Gastrocnemius medialis (tissue), 4 donors: Measurements from ENCODE around the gene MAMDC4. TPM values are rescaled to one million over a fixed set of nuclear protein-coding genes. Genes with fewer than 3 reads are reported as not detected.

Source experiments
- ATAC-seq, 2 donors: fragments of 150-250 bp; one replicate each; pipeline ENCODE4 v1.9.1; 2016
- DNase-seq, 2 donors: peaks; one replicate each; pipeline ENCODE4 v3.0.0-alpha.2; 2019
- H3K27ac ChIP-seq, 4 donors: fragments of 200-600 bp; sonication (generic); 1 replicate in 1 of 4; 2 replicates in 3 of 4; pipeline ENCODE4 v1.5.1; 2016 to 2018; ENCODE audit warnings: mild to moderate bottlenecking in 2 of 4, moderate library complexity in 1 of 4
- H3K27me3 ChIP-seq, 3 donors: fragments of 200-600 bp; sonication (generic) in 2 of 3; 1 replicate in 1 of 3; 2 replicates in 2 of 3; pipeline versions ENCODE4 v1.5.1 to v1.6.0; 2016 to 2019; ENCODE audit warnings: mild to moderate bottlenecking in 1 of 3, moderate library complexity in 1 of 3
- H3K36me3 ChIP-seq, 2 donors: fragments of 200-600 bp; sonication (generic) in 1 of 2; one replicate each; pipeline ENCODE4 v1.5.1; 2017 to 2018
- H3K4me1 ChIP-seq, 2 donors: fragments of 200-600 bp; sonication (generic) in 1 of 2; one replicate each; pipeline ENCODE4 v1.5.1; 2016 to 2017; ENCODE audit warnings: mild to moderate bottlenecking in 2 of 2
- H3K4me3 ChIP-seq, 4 donors: fragments of 200-600 bp; sonication (generic) in 3 of 4; 1 replicate in 1 of 4; 2 replicates in 3 of 4; pipeline ENCODE4 v1.5.1; 2016 to 2019; ENCODE audit warnings: mild to moderate bottlenecking in 2 of 4
- H3K9me3 ChIP-seq, 3 donors: fragments of 200-600 bp; sonication (generic) in 2 of 3; 1 replicate in 1 of 3; 2 replicates in 2 of 3; pipeline ENCODE4 v1.5.1; 2016 to 2019
- POLR2A ChIP-seq, 2 donors: fragments of 450-650 bp; IDR thresholded peaks; one replicate each; pipeline ENCODE4 v1.6.1; 2017; ENCODE audit warnings: antibody characterized with exemption in 2 of 2, mild to moderate bottlenecking in 2 of 2, moderate library complexity in 2 of 2
- in situ Hi-C, 4 donors: fragments of 200-750 bp; cut with MboI; loops; one replicate each; pipeline versions ENCODE4 v1.15.0 to v1.8.0; 2017; ENCODE audit warnings: low sequenced_read_pairs in 4 of 4
- intact Hi-C: fragments of 100-400 bp; cut with DNase I; formaldehyde crosslinking; loops from one replicate; pipeline ENCODE4 v1.15.1; 2023; ENCODE audit warnings: low total_unique reads
- microRNA-seq, 2 donors: library from miRNA; unstranded; fragments of <30 nt; microRNA quantifications; one replicate each; pipeline ENCODE4, GENCODE V29; 2016; ENCODE audit warnings: borderline replicate concordance in 2 of 2
- total RNA-seq, 4 donors: library from RNA; depleted of rRNA; stranded (reverse); fragments of >200 nt; gene quantifications; one replicate each; pipeline versions ENCODE4 v1.1.0 to v1.2.3, GENCODE V29; 2016
- TF ChIP-seq, protein P1 (sequence below), 5 experiments: fragments of 450-650 bp in 3 of 5; fragments of 200-600 bp in 2 of 5; sonication (generic) in 2 of 5; IDR thresholded peaks in 4 of 5; conservative IDR thresholded peaks in 1 of 5; 1 replicate in 4 of 5; 2 replicates in 1 of 5; pipeline ENCODE4 v1.5.1; 2016 to 2019; ENCODE audit warnings: antibody characterized with exemption in 5 of 5, mild to moderate bottlenecking in 3 of 5, moderate library complexity in 3 of 5

MAMDC4 gene
- total RNA-seq, 4 donors from 2014 or later: 0.95 to 2.3 (median 1.7) TPM

DNA sequence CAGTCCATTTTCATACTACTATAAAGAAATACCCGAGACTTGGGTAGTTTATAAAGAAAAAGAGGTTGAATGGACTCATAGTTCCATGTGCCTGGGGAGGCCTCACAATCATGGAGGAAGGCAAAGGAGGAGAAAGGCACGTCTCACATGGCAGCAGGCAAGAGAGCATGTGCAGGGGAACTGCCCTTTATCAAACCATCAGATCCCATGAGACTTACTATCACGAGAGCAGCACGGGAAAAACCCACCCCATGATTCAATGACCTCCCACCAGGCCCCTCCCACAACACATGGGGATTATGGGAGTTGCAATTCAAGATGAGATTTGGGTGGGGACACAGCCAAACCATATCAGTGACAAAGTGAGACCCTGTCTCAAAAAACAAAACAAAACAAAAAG, 54.1 kb downstream of the MAMDC4 start:
- no peaks in the 10 kb centered on the region for H3K9me3 ChIP-seq
- no peak overlapping the region for H3K27ac ChIP-seq
- H3K4me3 ChIP-seq: no peak overlapping the region
- DNase-seq: no peak
- no peaks in the 10 kb centered on the region for H3K27me3 ChIP-seq
- no peak for ATAC-seq
- peaks cover 0 to 29% of the 10 kb centered on the region in 2 donors for H3K36me3 ChIP-seq
- intact Hi-C loops (no loop called here), in situ Hi-C loops (no loop called here)
- no peak for TF ChIP-seq POLR2A (IDR thresholded peaks at IDR 0.05)
- TF ChIP-seq, protein P1, sequence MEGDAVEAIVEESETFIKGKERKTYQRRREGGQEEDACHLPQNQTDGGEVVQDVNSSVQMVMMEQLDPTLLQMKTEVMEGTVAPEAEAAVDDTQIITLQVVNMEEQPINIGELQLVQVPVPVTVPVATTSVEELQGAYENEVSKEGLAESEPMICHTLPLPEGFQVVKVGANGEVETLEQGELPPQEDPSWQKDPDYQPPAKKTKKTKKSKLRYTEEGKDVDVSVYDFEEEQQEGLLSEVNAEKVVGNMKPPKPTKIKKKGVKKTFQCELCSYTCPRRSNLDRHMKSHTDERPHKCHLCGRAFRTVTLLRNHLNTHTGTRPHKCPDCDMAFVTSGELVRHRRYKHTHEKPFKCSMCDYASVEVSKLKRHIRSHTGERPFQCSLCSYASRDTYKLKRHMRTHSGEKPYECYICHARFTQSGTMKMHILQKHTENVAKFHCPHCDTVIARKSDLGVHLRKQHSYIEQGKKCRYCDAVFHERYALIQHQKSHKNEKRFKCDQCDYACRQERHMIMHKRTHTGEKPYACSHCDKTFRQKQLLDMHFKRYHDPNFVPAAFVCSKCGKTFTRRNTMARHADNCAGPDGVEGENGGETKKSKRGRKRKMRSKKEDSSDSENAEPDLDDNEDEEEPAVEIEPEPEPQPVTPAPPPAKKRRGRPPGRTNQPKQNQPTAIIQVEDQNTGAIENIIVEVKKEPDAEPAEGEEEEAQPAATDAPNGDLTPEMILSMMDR (IDR thresholded peaks at IDR 0.05 in 4 of 5, conservative IDR thresholded peaks at IDR 0.05 in 1 of 5): no peak
- H3K4me1 ChIP-seq: peaks cover 20 to 28% of the 10 kb centered on the region in 2 donors

DNA sequence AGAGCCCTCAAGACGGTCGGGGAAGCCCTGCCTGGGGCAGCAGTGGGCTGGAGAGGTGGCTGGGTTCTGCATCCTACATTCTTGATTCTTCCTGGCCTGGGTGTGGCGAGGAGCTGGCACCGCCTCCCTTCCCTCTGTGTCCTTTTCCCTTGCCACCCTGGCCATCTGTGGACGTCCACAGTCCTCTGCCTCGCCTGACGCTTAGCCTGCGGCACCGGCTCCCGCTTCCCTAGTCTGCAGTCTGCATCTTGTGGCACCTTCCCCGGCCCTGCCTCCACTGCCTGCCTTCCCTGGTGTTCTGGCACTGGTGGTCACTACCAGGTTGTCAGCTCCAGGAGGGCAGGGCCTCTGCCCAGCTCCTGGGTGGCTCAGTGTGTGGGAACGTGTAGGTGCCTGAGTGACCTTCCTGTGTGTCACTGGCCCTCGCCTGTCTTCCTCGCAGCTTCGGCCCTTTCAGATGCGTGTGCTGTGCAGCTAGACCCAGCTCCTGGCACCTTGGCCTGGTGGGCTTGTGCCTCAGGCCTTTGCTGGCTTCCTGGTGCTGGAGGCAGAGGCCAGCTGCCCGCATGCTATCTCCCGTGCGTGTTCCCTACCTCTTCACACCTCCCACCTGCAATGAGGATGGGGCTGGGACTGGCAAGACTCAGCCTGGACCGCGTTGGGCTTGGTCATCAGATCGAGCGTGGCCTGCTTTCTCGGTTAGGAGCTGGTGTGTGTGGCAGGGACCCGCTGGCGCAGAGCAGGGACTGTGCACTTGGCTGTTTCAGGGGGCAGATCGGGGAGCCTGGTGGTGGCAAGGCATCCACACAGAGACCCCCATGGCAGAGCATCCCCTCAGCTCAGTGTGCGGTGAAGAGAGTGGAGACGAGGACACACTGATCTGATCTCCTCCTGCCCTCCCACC, 55.1 kb downstream of the MAMDC4 start:
- H3K27me3 ChIP-seq: no peaks in the 10 kb centered on the region
- intact Hi-C loops (no loop called here), in situ Hi-C loops (no loop called here)
- DNase-seq (no peak), ATAC-seq (no peak)
- TF ChIP-seq, protein P1 (IDR thresholded peaks at IDR 0.05 in 4 of 5, conservative IDR thresholded peaks at IDR 0.05 in 1 of 5): no peak
- no peak for TF ChIP-seq POLR2A (IDR thresholded peaks at IDR 0.05)
- peaks cover 0 to 31% of the 10 kb centered on the region in 2 donors for H3K36me3 ChIP-seq
- H3K4me3 ChIP-seq: no peak overlapping the region
- H3K27ac ChIP-seq: no peak overlapping the region
- no peaks in the 10 kb centered on the region for H3K9me3 ChIP-seq
- peaks cover 10 to 18% of the 10 kb centered on the region in 2 donors for H3K4me1 ChIP-seq

Small RNA genes within 50 kb of the gene (microRNA-seq; reads per million reads assigned to microRNA genes)
- 0 reads per million in 2 donors for gene MIR4292
- gene MIR4479: 0 reads per million in 2 donors

Other genes with a start within 250 kb of the MAMDC4 start
- gene EGFL7, start 189.4 kb upstream of the MAMDC4 start, total RNA-seq: 10 to 100 TPM; 37.4 to 74.7 (median 49.0) TPM
- gene AGPAT2, start 164.9 kb upstream of the MAMDC4 start, total RNA-seq: 10 to 100 TPM; 19.0 to 77.4 (median 36.0) TPM
- gene DIPK1B, start 139.8 kb upstream of the MAMDC4 start, total RNA-seq: 1 to 10 TPM; 1.8 to 4.6 (median 3.8) TPM
- 1 to 10 TPM in 3 of 4 donors, under 1 TPM in 1; 0.61 to 4.7 (median 1.6) TPM for gene LCN10, start 109.4 kb upstream of the MAMDC4 start, total RNA-seq
- gene LCN6, start 103.8 kb upstream of the MAMDC4 start, total RNA-seq: 10 to 100 TPM in 1 of 4 donors, 1 to 10 TPM in 3; 2.1 to 11.7 (median 3.7) TPM
- gene LCN8, start 94.1 kb upstream of the MAMDC4 start, total RNA-seq: not detected
- not detected for gene LCN15, start 87.8 kb upstream of the MAMDC4 start, total RNA-seq
- gene TMEM141, start 61.0 kb upstream of the MAMDC4 start, total RNA-seq: 10 to 100 TPM; 46.9 to 70.2 (median 51.1) TPM
- gene CCDC183, start 56.0 kb upstream of the MAMDC4 start, total RNA-seq: under 1 TPM in 1 of 4 donors, not detected in 3; 0.31 TPM
- 100 to 1,000 TPM in 2 of 4 donors, 10 to 100 TPM in 2; 84.9 to 121 (median 105) TPM for gene RABL6, start 44.4 kb upstream of the MAMDC4 start, total RNA-seq
- 1 to 10 TPM; 1.3 to 2.1 (median 1.6) TPM for gene AJM1, start 9.9 kb upstream of the MAMDC4 start, total RNA-seq
- 100 to 1,000 TPM in 3 of 4 donors, 10 to 100 TPM in 1; 98.8 to 204 (median 152) TPM for gene PHPT1, start 2.9 kb upstream of the MAMDC4 start, total RNA-seq
- 100 to 1,000 TPM; 285 to 440 (median 334) TPM for gene EDF1, start 14.0 kb downstream of the MAMDC4 start, total RNA-seq
- 1 to 10 TPM; 3.5 to 6.6 (median 4.8) TPM for gene TRAF2, start 34.2 kb downstream of the MAMDC4 start, total RNA-seq
- gene FBXW5, start 92.4 kb downstream of the MAMDC4 start, total RNA-seq: 100 to 1,000 TPM; 329 to 469 (median 435) TPM
- 1 to 10 TPM in 2 of 4 donors, not detected in 2; 1.7 to 5.2 TPM for gene C8G, start 92.9 kb downstream of the MAMDC4 start, total RNA-seq
- gene LCN12, start 99.9 kb downstream of the MAMDC4 start, total RNA-seq: not detected
- 10 to 100 TPM in 3 of 4 donors, 1 to 10 TPM in 1; 2.3 to 35.2 (median 27.0) TPM for gene PTGDS, start 125.2 kb downstream of the MAMDC4 start, total RNA-seq
- under 1 TPM in 1 of 4 donors, not detected in 3; 0.10 TPM for gene LCNL1, start 130.6 kb downstream of the MAMDC4 start, total RNA-seq
- gene PAXX, start 140.1 kb downstream of the MAMDC4 start, total RNA-seq: 10 to 100 TPM; 10.8 to 15.6 (median 14.6) TPM
- under 1 TPM in 1 of 4 donors, not detected in 3; 0.36 TPM for gene CLIC3, start 144.2 kb downstream of the MAMDC4 start, total RNA-seq
- gene ABCA2, start 175.9 kb downstream of the MAMDC4 start, total RNA-seq: 10 to 100 TPM; 14.1 to 20.0 (median 16.7) TPM
- not detected for gene FUT7, start 179.7 kb downstream of the MAMDC4 start, total RNA-seq
- 10 to 100 TPM; 11.3 to 22.3 (median 19.0) TPM for gene NPDC1, start 193.8 kb downstream of the MAMDC4 start, total RNA-seq
- under 1 TPM in 2 of 4 donors, not detected in 2; 0.22 to 0.55 TPM for gene ENTPD2, start 201.7 kb downstream of the MAMDC4 start, total RNA-seq
- under 1 TPM in 3 of 4 donors, not detected in 1; 0.16 to 0.24 (median 0.17) TPM for gene SAPCD2, start 218.2 kb downstream of the MAMDC4 start, total RNA-seq
- 1 to 10 TPM in 2 of 4 donors, under 1 TPM in 2; 0.49 to 2.5 (median 1.5) TPM for gene UAP1L1, start 225.2 kb downstream of the MAMDC4 start, total RNA-seq
- gene MAN1B1, start 234.6 kb downstream of the MAMDC4 start, total RNA-seq: 10 to 100 TPM; 15.9 to 31.9 (median 21.1) TPM